WTC11 (cell line): ENCODE results near the gene DHRS7B. TPM values are rescaled to one million over a fixed set of nuclear protein-coding genes. Genes with fewer than 3 reads are reported as not detected.

Experiments
- ATAC-seq: fragments of 200-7000 bp; cut with Tn5 transposase; 2 replicates; pipeline ENCODE4 v1.10.0; 2021; ENCODE audit warnings: mild to moderate bottlenecking, moderate library complexity
- CTCF ChIA-PET: fragments of 300-600 bp; sonication (Branson Sonifier 250); formaldehyde crosslinking; loops from one replicate; lab custom pipeline; 2021; ENCODE audit warnings: antibody characterized with exemption; lab: Charles Lee
- POLR2A ChIA-PET: fragments of 350-600 bp; sonication (Branson Sonifier 250); formaldehyde crosslinking; loops from one replicate; lab custom pipeline; 2021; ENCODE audit warnings: antibody characterized with exemption; lab: Charles Lee
- DNase-seq: peaks from one replicate; pipeline ENCODE4 v3.0.0; 2021; ENCODE audit warnings: low spot score
- H3K27ac Mint-ChIP-seq: 2 replicates; pipeline ENCODE4 v1.8.0; 2021; ENCODE audit warnings: mixed read lengths
- H3K27me3 Mint-ChIP-seq: 2 replicates; pipeline ENCODE4 v1.8.0; 2021; ENCODE audit warnings: low read depth, mild to moderate bottlenecking, moderate library complexity, mixed read lengths
- H3K36me3 Mint-ChIP-seq: 2 replicates; pipeline ENCODE4 v1.8.0; 2021; ENCODE audit warnings: mixed read lengths
- H3K4me1 Mint-ChIP-seq: 2 replicates; pipeline ENCODE4 v1.8.0; 2022; ENCODE audit warnings: mixed read lengths
- H3K4me3 Mint-ChIP-seq: 2 replicates; pipeline ENCODE4 v1.8.0; 2021; ENCODE audit warnings: mild to moderate bottlenecking, moderate library complexity, mixed read lengths
- H3K9me3 Mint-ChIP-seq: 2 replicates; pipeline ENCODE4 v1.8.0; 2021; ENCODE audit warnings: mixed read lengths
- CBFB ChIP-seq: sonication (generic); formaldehyde crosslinking; IDR thresholded peaks from 2 replicates; pipeline ENCODE4 v1.8.1; 2022; ENCODE audit warnings: mild to moderate bottlenecking, low read depth, missing genetic modification reagents
- CREM ChIP-seq: sonication (generic); formaldehyde crosslinking; IDR thresholded peaks from 2 replicates; pipeline ENCODE4 v1.8.1; 2022; ENCODE audit warnings: mild to moderate bottlenecking, missing genetic modification reagents, moderate library complexity
- EMX1 ChIP-seq: fragments of 250-450 bp; sonication (Bioruptor Pico); IDR thresholded peaks from 2 replicates; pipeline ENCODE4 v1.8.0; 2021; ENCODE audit warnings: mild to moderate bottlenecking
- FOXP4 ChIP-seq: sonication (generic); formaldehyde crosslinking; IDR thresholded peaks from 2 replicates; pipeline ENCODE4 v1.8.0; 2022; ENCODE audit warnings: mild to moderate bottlenecking, missing genetic modification reagents
- GRHL2 ChIP-seq: fragments of 250-450 bp; sonication (Bioruptor Pico); IDR thresholded peaks from 2 replicates; pipeline ENCODE4 v1.8.0; 2022; ENCODE audit warnings: mild to moderate bottlenecking, moderate library complexity; ENCODE audit not compliant: insufficient replicate concordance, severe bottlenecking
- MXD4 ChIP-seq: fragments of 250-450 bp; sonication (Bioruptor Pico); IDR thresholded peaks from 2 replicates; pipeline ENCODE4 v1.8.0; 2021; ENCODE audit warnings: mild to moderate bottlenecking, moderate library complexity, borderline replicate concordance
- NR3C1 ChIP-seq: sonication (generic); formaldehyde crosslinking; conservative IDR thresholded peaks from 2 replicates; pipeline ENCODE4 v1.8.1; 2023; ENCODE audit warnings: low read depth, mild to moderate bottlenecking, missing genetic modification reagents
- SMAD3 ChIP-seq: sonication (generic); formaldehyde crosslinking; IDR thresholded peaks from 2 replicates; pipeline ENCODE4 v1.8.0; 2022; ENCODE audit warnings: missing genetic modification reagents, mild to moderate bottlenecking, borderline replicate concordance
- ZNF263 ChIP-seq: sonication (generic); formaldehyde crosslinking; IDR thresholded peaks from 2 replicates; pipeline ENCODE4 v1.8.1; 2022; ENCODE audit warnings: low read depth, mild to moderate bottlenecking, moderate library complexity, missing genetic modification reagents
- ZNF396 ChIP-seq: fragments of 250-450 bp; sonication (Bioruptor Pico); IDR thresholded peaks from 2 replicates; pipeline ENCODE4 v1.8.0; 2021; ENCODE audit warnings: mild to moderate bottlenecking, moderate library complexity, borderline replicate concordance
- ZNF423 ChIP-seq: fragments of 250-450 bp; sonication (Bioruptor Pico); IDR thresholded peaks from 2 replicates; pipeline ENCODE4 v2.1.2; 2022; ENCODE audit warnings: mild to moderate bottlenecking, moderate library complexity
- ZNF671 ChIP-seq: fragments of 250-450 bp; sonication (Bioruptor Pico); IDR thresholded peaks from 2 replicates; pipeline ENCODE4 v1.8.0; 2021; ENCODE audit warnings: mild to moderate bottlenecking
- total RNA-seq: library from RNA; stranded (reverse); gene quantifications from 3 replicates; pipeline ENCODE4 v1.2.3, GENCODE V29; 2021
- TF ChIP-seq, protein P1 (sequence below): sonication (generic); formaldehyde crosslinking; IDR thresholded peaks from 2 replicates; pipeline ENCODE4 v1.8.0; 2022; ENCODE audit warnings: mild to moderate bottlenecking, missing genetic modification reagents
- TF ChIP-seq, protein P2 (sequence below): fragments of 250-450 bp; sonication (Bioruptor Pico); IDR thresholded peaks from 2 replicates; pipeline ENCODE4 v1.8.0; 2021; ENCODE audit warnings: mild to moderate bottlenecking
- TF ChIP-seq, protein P3 (sequence below): sonication (generic); formaldehyde crosslinking; IDR thresholded peaks from 2 replicates; pipeline ENCODE4 v1.8.1; 2022; ENCODE audit warnings: low read depth, mild to moderate bottlenecking, moderate library complexity, missing genetic modification reagents, borderline replicate concordance
- TF ChIP-seq, protein P4 (sequence below): sonication (generic); formaldehyde crosslinking; IDR thresholded peaks from 2 replicates; pipeline ENCODE4 v1.8.0; 2022; ENCODE audit warnings: mild to moderate bottlenecking, missing genetic modification reagents
- TF ChIP-seq, protein P5 (sequence below): sonication (generic); formaldehyde crosslinking; IDR thresholded peaks from 2 replicates; pipeline ENCODE4 v1.8.0; 2022; ENCODE audit warnings: missing genetic modification reagents

DHRS7B gene
- total RNA-seq, 1 experiment from 2014 or later = 15.6 TPM

DNA sequence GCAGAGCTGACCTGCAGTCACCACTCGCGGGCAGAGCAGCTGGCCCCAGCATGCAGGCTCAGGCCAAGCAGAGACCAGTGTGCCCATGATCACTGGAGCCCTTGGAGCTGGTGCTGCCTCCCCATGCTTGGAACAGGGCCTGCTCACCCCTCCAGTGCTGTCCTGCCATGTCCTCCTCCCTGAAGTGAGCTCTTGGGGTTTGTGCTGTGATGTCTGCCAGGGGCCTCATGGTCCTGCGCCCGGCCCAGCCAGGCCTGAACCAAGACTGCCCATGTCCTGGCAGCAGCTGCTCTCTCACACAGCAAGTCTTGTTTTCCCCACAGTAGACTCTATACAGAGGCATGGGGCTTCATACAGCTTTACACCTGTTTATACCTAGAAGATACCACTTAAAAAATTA is 62.6 kb downstream of the DHRS7B start:
- H3K9me3 Mint-ChIP-seq = no peaks in the 10 kb centered on the region
- ChIA-PET POLR2A (no interaction called here), CTCF (interaction anchor here (1.0 kb wide), 1 partner anchor 50 kb away, joined by 4 read pairs; no protein-coding TSS in a partner anchor)
- no peaks in the 10 kb centered on the region for H3K27me3 Mint-ChIP-seq
- peaks cover 19% of the 10 kb centered on the region for H3K4me1 Mint-ChIP-seq
- DNase-seq (no peak), ATAC-seq (no peak)
- no peak overlapping the region for H3K27ac Mint-ChIP-seq
- peaks cover 8% of the 10 kb centered on the region for H3K36me3 Mint-ChIP-seq
- H3K4me3 Mint-ChIP-seq = no peak overlapping the region
- no peak for TF ChIP-seq SMAD3 (CRISPR knock-in tag)
- TF ChIP-seq CREM = no peak
- TF ChIP-seq, protein P1, sequence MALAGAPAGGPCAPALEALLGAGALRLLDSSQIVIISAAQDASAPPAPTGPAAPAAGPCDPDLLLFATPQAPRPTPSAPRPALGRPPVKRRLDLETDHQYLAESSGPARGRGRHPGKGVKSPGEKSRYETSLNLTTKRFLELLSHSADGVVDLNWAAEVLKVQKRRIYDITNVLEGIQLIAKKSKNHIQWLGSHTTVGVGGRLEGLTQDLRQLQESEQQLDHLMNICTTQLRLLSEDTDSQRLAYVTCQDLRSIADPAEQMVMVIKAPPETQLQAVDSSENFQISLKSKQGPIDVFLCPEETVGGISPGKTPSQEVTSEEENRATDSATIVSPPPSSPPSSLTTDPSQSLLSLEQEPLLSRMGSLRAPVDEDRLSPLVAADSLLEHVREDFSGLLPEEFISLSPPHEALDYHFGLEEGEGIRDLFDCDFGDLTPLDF (CRISPR knock-in tag) = no peak
- no peak for TF ChIP-seq ZNF671 (CRISPR knock-in tag)

DNA sequence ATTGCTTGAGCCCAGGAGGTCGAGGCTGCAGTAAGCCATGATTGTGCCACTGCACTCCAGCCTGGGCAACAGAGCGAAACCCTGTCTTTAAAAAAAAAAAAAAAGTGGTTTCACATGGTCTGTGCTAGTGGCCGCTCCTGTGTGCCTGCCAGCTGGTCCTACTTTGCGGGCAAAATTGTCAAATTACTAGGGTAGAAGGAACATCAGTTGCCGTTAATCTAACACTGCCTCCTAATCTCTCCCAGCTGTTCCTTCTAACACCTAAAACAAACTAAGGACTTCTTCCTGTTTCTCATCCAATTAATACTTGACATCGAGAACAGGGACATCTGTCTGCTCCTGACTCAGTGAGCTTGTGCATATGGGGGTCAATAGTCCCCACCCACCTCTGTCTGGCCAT is 63.3 kb downstream of the DHRS7B start:
- no peak overlapping the region for H3K4me3 Mint-ChIP-seq
- no peaks in the 10 kb centered on the region for H3K27me3 Mint-ChIP-seq
- CTCF ChIA-PET = interaction anchor here (0.9 to 1.0 kb wide), 2 partner anchors 10 to 50 kb away, joined by 3 to 4 read pairs; no protein-coding TSS in a partner anchor
- DNase-seq = no peak
- TF ChIP-seq EMX1 (CRISPR knock-in tag) (no peak), FOXP4 (no peak), GRHL2 (CRISPR knock-in tag) (no peak), CREM (no peak), ZNF423 (CRISPR knock-in tag) (no peak), ZNF396 (CRISPR knock-in tag) (no peak), MXD4 (CRISPR knock-in tag) (no peak), NR3C1 (CRISPR knock-in tag) (no peak), CBFB (no peak), ZNF263 (CRISPR knock-in tag) (no peak)
- TF ChIP-seq, protein P2, sequence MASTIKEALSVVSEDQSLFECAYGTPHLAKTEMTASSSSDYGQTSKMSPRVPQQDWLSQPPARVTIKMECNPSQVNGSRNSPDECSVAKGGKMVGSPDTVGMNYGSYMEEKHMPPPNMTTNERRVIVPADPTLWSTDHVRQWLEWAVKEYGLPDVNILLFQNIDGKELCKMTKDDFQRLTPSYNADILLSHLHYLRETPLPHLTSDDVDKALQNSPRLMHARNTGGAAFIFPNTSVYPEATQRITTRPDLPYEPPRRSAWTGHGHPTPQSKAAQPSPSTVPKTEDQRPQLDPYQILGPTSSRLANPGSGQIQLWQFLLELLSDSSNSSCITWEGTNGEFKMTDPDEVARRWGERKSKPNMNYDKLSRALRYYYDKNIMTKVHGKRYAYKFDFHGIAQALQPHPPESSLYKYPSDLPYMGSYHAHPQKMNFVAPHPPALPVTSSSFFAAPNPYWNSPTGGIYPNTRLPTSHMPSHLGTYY = no peak
- TF ChIP-seq, protein P3, sequence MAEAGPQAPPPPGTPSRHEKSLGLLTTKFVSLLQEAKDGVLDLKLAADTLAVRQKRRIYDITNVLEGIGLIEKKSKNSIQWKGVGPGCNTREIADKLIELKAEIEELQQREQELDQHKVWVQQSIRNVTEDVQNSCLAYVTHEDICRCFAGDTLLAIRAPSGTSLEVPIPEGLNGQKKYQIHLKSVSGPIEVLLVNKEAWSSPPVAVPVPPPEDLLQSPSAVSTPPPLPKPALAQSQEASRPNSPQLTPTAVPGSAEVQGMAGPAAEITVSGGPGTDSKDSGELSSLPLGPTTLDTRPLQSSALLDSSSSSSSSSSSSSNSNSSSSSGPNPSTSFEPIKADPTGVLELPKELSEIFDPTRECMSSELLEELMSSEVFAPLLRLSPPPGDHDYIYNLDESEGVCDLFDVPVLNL (CRISPR knock-in tag) = no peak
- TF ChIP-seq, protein P4, sequence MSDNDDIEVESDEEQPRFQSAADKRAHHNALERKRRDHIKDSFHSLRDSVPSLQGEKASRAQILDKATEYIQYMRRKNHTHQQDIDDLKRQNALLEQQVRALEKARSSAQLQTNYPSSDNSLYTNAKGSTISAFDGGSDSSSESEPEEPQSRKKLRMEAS (CRISPR knock-in tag) = no peak
- TF ChIP-seq, protein P5, sequence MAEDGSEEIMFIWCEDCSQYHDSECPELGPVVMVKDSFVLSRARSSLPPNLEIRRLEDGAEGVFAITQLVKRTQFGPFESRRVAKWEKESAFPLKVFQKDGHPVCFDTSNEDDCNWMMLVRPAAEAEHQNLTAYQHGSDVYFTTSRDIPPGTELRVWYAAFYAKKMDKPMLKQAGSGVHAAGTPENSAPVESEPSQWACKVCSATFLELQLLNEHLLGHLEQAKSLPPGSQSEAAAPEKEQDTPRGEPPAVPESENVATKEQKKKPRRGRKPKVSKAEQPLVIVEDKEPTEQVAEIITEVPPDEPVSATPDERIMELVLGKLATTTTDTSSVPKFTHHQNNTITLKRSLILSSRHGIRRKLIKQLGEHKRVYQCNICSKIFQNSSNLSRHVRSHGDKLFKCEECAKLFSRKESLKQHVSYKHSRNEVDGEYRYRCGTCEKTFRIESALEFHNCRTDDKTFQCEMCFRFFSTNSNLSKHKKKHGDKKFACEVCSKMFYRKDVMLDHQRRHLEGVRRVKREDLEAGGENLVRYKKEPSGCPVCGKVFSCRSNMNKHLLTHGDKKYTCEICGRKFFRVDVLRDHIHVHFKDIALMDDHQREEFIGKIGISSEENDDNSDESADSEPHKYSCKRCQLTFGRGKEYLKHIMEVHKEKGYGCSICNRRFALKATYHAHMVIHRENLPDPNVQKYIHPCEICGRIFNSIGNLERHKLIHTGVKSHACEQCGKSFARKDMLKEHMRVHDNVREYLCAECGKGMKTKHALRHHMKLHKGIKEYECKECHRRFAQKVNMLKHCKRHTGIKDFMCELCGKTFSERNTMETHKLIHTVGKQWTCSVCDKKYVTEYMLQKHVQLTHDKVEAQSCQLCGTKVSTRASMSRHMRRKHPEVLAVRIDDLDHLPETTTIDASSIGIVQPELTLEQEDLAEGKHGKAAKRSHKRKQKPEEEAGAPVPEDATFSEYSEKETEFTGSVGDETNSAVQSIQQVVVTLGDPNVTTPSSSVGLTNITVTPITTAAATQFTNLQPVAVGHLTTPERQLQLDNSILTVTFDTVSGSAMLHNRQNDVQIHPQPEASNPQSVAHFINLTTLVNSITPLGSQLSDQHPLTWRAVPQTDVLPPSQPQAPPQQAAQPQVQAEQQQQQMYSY (CRISPR knock-in tag) = no peak
- TF ChIP-seq, all 79 proteins: peak for 0
- Mint-ChIP-seq H3K27ac (no peak overlapping the region), H3K9me3 (no peaks in the 10 kb centered on the region), H3K4me1 (peaks cover 26% of the 10 kb centered on the region), H3K36me3 (peaks cover 8% of the 10 kb centered on the region)
- POLR2A ChIA-PET = no interaction called here
- no peak for ATAC-seq
